SJSA1 (cell line): ENCODE data around the gene ENTHD1. TPM values are rescaled to one million over a fixed set of nuclear protein-coding genes. Genes with fewer than 3 reads are reported as not detected.
"Not testable (repeated sequence)": the region's sequence is repeated elsewhere in the genome, so short reads cannot be mapped to it uniquely, and the experiment has no call there.

Experiments
- DNase-seq, 2 experiments: peaks; one replicate each; pipeline ENCODE4 v3.0.0-alpha.2; 2015 to 2020; ENCODE audit warnings: low spot score in 2 of 2, low read depth in 1 of 2
- H3K27ac ChIP-seq: fragments of 250-450 bp; sonication (Bioruptor Pico); 2 replicates; pipeline ENCODE4 v1.5.1; 2020; ENCODE audit warnings: mild to moderate bottlenecking, moderate library complexity
- H3K27me3 ChIP-seq: fragments of 250-450 bp; sonication (Bioruptor Pico); replicated peaks from 2 replicates; pipeline ENCODE4 v1.5.1; 2020; ENCODE audit warnings: mild to moderate bottlenecking, moderate library complexity
- H3K36me3 ChIP-seq: fragments of 250-450 bp; sonication (Bioruptor Pico); 2 replicates; pipeline ENCODE4 v1.5.1; 2020; ENCODE audit warnings: mild to moderate bottlenecking
- H3K4me1 ChIP-seq: fragments of 250-450 bp; sonication (Bioruptor Pico); replicated peaks from 2 replicates; pipeline ENCODE4 v1.6.1; 2021; ENCODE audit warnings: mild to moderate bottlenecking
- H3K4me3 ChIP-seq: fragments of 250-450 bp; sonication (Bioruptor Pico); 2 replicates; pipeline ENCODE4 v1.5.1; 2020; ENCODE audit warnings: mild to moderate bottlenecking
- H3K9me3 ChIP-seq: fragments of 250-450 bp; sonication (Bioruptor Pico); replicated peaks from 2 replicates; pipeline ENCODE4 v1.5.1; 2020; ENCODE audit warnings: mild to moderate bottlenecking
- total RNA-seq: library from RNA; depleted of rRNA; stranded (reverse); fragments of >200 nt; shearing (Covaris generic); gene quantifications from 2 replicates; pipeline ENCODE4 v1.2.3, GENCODE V29; 2014

ENTHD1 gene
- total RNA-seq, 1 experiment from 2014 or later: not detected

- no peak overlapping the region for H3K4me3 ChIP-seq
- no peaks in the 10 kb centered on the region for H3K4me1 ChIP-seq
- DNase-seq: no peak
- peaks cover 44% of the 10 kb centered on the region for H3K27me3 ChIP-seq
- H3K36me3 ChIP-seq: no peaks in the 10 kb centered on the region
- H3K9me3 ChIP-seq: no peaks in the 10 kb centered on the region; the same call in 1 of the 2 replicates
- H3K27ac ChIP-seq: no peak overlapping the region
Measured at GRCh38 chr22:39765046-39765445, 128.5 kb downstream of the ENTHD1 start.

- H3K27me3 ChIP-seq: peaks cover 38% of the 10 kb centered on the region
- H3K27ac ChIP-seq: no peak overlapping the region
- no peak for DNase-seq
- no peaks in the 10 kb centered on the region for H3K36me3 ChIP-seq
- H3K4me3 ChIP-seq: no peak overlapping the region
- H3K4me1 ChIP-seq: no peaks in the 10 kb centered on the region
- no peaks in the 10 kb centered on the region; the same call in 1 of the 2 replicates for H3K9me3 ChIP-seq
Measured at GRCh38 chr22:39763276-39763675, 130.3 kb downstream of the ENTHD1 start.

- no peak overlapping the region for H3K4me3 ChIP-seq
- DNase-seq: no peak
- H3K4me1 ChIP-seq: peaks cover 9% of the 10 kb centered on the region
- H3K27me3 ChIP-seq: peaks cover 32% of the 10 kb centered on the region
- H3K9me3 ChIP-seq: no peaks in the 10 kb centered on the region
- H3K36me3 ChIP-seq: no peaks in the 10 kb centered on the region
- H3K27ac ChIP-seq: no peak overlapping the region
Measured at GRCh38 chr22:39750759-39751158, 142.8 kb downstream of the ENTHD1 start.

GRCh38 chr22:39748877-39749276 lies 144.7 kb downstream of the ENTHD1 start:
- no peak overlapping the region for H3K27ac ChIP-seq
- H3K4me1 ChIP-seq: peaks cover 9% of the 10 kb centered on the region
- H3K27me3 ChIP-seq: peaks cover 40% of the 10 kb centered on the region

GRCh38 chr22:39746600-39747262 lies 146.8 kb downstream of the ENTHD1 start:
- peaks cover 41% of the 10 kb centered on the region for H3K27me3 ChIP-seq
- DNase-seq: no peak

More at GRCh38 chr22:39748877-39749276, 144.7 kb downstream of the ENTHD1 start:
- Histone ChIP-seq H3K4me3 (no peak overlapping the region), H3K36me3 (no peaks in the 10 kb centered on the region), H3K9me3 (no peaks in the 10 kb centered on the region)
- peak in 1 of 2 experiments; percentile 72 for DNase-seq

GRCh38 chr22:39745789-39746188 lies 147.8 kb downstream of the ENTHD1 start:
- Histone ChIP-seq H3K27ac (no peak overlapping the region), H3K4me1 (peaks cover 9% of the 10 kb centered on the region), H3K4me3 (no peak overlapping the region), H3K27me3 (peaks cover 38% of the 10 kb centered on the region), H3K9me3 (no peaks in the 10 kb centered on the region), H3K36me3 (no peaks in the 10 kb centered on the region)
- DNase-seq: no peak

More at GRCh38 chr22:39746600-39747262, 146.8 kb downstream of the ENTHD1 start:
- H3K9me3 ChIP-seq: no peaks in the 10 kb centered on the region
- no peak overlapping the region for H3K27ac ChIP-seq
- H3K36me3 ChIP-seq: no peaks in the 10 kb centered on the region
- H3K4me1 ChIP-seq: peaks cover 9% of the 10 kb centered on the region
- no peak overlapping the region for H3K4me3 ChIP-seq

- Histone ChIP-seq H3K4me1 (peaks cover 9% of the 10 kb centered on the region), H3K27me3 (peaks cover 29% of the 10 kb centered on the region), H3K9me3 (no peaks in the 10 kb centered on the region), H3K27ac (no peak overlapping the region), H3K36me3 (no peaks in the 10 kb centered on the region), H3K4me3 (no peak overlapping the region)
- DNase-seq: no peak
Measured at GRCh38 chr22:39744353-39744752, 149.2 kb downstream of the ENTHD1 start.

- no peaks in the 10 kb centered on the region for H3K36me3 ChIP-seq
- peaks cover 29% of the 10 kb centered on the region for H3K27me3 ChIP-seq
- DNase-seq: no peak
- H3K27ac ChIP-seq: no peak overlapping the region
- H3K9me3 ChIP-seq: no peaks in the 10 kb centered on the region
- H3K4me3 ChIP-seq: no peak overlapping the region
- H3K4me1 ChIP-seq: peaks cover 5% of the 10 kb centered on the region
Measured at GRCh38 chr22:39743935-39744334, 149.6 kb downstream of the ENTHD1 start.

GRCh38 chr22:39739338-39740027 lies 154.1 kb downstream of the ENTHD1 start:
- Histone ChIP-seq H3K27ac (no peak overlapping the region), H3K4me3 (no peak overlapping the region), H3K36me3 (no peaks in the 10 kb centered on the region), H3K27me3 (peaks cover 31% of the 10 kb centered on the region), H3K9me3 (no peaks in the 10 kb centered on the region), H3K4me1 (no peaks in the 10 kb centered on the region)
- DNase-seq: no peak

GRCh38 chr22:39738746-39739145 lies 154.8 kb downstream of the ENTHD1 start:
- Histone ChIP-seq H3K4me1 (no peaks in the 10 kb centered on the region), H3K27ac (no peak overlapping the region), H3K36me3 (no peaks in the 10 kb centered on the region), H3K9me3 (no peaks in the 10 kb centered on the region), H3K4me3 (no peak overlapping the region), H3K27me3 (peaks cover 29% of the 10 kb centered on the region)
- DNase-seq: no peak

- Histone ChIP-seq H3K4me3 (no peak overlapping the region), H3K36me3 (no peaks in the 10 kb centered on the region), H3K27me3 (peaks cover 29% of the 10 kb centered on the region), H3K27ac (no peak overlapping the region), H3K4me1 (no peaks in the 10 kb centered on the region), H3K9me3 (no peaks in the 10 kb centered on the region)
- DNase-seq: no peak
Measured at GRCh38 chr22:39735776-39736175, 157.8 kb downstream of the ENTHD1 start.

GRCh38 chr22:39734866-39735265 lies 158.7 kb downstream of the ENTHD1 start:
- DNase-seq: no peak
- H3K4me1 ChIP-seq: no peaks in the 10 kb centered on the region
- H3K36me3 ChIP-seq: no peaks in the 10 kb centered on the region
- H3K27me3 ChIP-seq: peaks cover 29% of the 10 kb centered on the region
- no peak overlapping the region for H3K4me3 ChIP-seq
- H3K9me3 ChIP-seq: no peaks in the 10 kb centered on the region
- H3K27ac ChIP-seq: no peak overlapping the region

GRCh38 chr22:39734046-39734445 lies 159.5 kb downstream of the ENTHD1 start:
- H3K27me3 ChIP-seq: peaks cover 29% of the 10 kb centered on the region
- H3K27ac ChIP-seq, DNase-seq, H3K9me3 ChIP-seq, H3K4me1 ChIP-seq, H3K36me3 ChIP-seq, H3K4me3 ChIP-seq: not testable (repeated sequence)

- no peaks in the 10 kb centered on the region for H3K4me1 ChIP-seq
- DNase-seq: no peak
- no peak overlapping the region for H3K27ac ChIP-seq
- peaks cover 29% of the 10 kb centered on the region for H3K27me3 ChIP-seq
- no peaks in the 10 kb centered on the region for H3K36me3 ChIP-seq
- no peaks in the 10 kb centered on the region for H3K9me3 ChIP-seq
- H3K4me3 ChIP-seq: no peak overlapping the region
Measured at GRCh38 chr22:39733191-39733590, 160.4 kb downstream of the ENTHD1 start.
